Fibroblast of mammary gland (primary cell): ENCODE measurements around the gene AP4S1.
"Not testable (repeated sequence)": the region's sequence is repeated elsewhere in the genome, so short reads cannot be mapped to it uniquely, and the experiment has no call there.

ENCODE experiments used
- DNase-seq: peaks from one replicate; pipeline ENCODE4 v3.0.0-alpha.2; 2010; ENCODE audit warnings: low read depth
- H3K4me3 ChIP-seq: 2 replicates; pipeline ENCODE4 v1.5.1; 2011; ENCODE audit warnings: low read depth, mild to moderate bottlenecking, low read length, moderate library complexity; ENCODE audit not compliant: control insufficient read depth
- CTCF ChIP-seq: conservative IDR thresholded peaks from 2 replicates; pipeline ENCODE4 v1.5.1; 2011; ENCODE audit warnings: low read depth, low read length, inconsistent platforms; ENCODE audit not compliant: control insufficient read depth, insufficient read depth

Gene AP4S1

DNA sequence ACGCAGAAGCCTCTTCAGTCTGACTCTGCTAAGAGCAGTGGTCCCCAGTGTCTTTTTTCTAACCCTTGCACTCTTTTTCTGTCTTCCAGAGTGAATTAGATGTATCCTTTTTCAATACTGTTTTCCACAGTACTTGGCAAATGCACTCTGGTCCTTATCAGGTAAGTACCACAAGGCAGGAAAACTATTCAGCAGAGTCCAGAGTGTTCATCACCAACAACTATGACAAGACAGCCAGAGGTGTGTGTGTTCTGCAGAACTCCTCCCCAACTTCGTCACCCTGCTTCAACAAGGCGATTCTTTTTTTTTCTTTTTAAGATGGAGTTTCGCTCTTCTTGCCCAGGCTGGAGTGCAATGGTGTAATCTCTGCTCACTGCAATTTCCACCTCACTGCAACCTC, 55.0 kb downstream of the AP4S1 start:
- no peak for TF ChIP-seq CTCF
- H3K4me3 ChIP-seq, result no peak overlapping the region
- no peak for DNase-seq

- no peak for TF ChIP-seq CTCF
- no peak overlapping the region for H3K4me3 ChIP-seq
- no peak for DNase-seq
These were observed 58.3 kb downstream of the AP4S1 start for GRCh38 chr14:31083781-31084180.

DNA sequence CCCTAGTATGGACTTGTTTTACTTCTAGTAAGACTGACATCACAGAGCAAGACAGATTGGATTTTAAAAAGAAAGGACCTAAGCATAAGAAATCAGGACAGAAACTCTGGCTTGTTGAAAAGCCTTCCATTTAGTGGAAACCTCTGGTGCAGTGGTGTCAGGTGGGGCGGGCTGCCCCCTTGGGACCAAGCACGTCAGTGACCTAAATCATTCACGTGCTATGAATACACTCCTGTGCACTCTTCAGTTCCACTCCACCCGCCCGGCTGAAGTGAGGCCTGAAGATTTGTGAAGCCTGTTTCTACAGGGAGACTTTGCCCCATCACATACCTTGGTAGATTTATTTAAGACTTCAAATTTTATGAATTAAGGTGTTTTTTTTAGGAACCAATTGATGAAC, 58.9 kb downstream of the AP4S1 start:
- DNase-seq, result no peak
- no peak for TF ChIP-seq CTCF
- no peak overlapping the region for H3K4me3 ChIP-seq

- TF ChIP-seq CTCF, result no peak
- no peak for DNase-seq
- no peak overlapping the region for H3K4me3 ChIP-seq
These were observed 59.6 kb downstream of the AP4S1 start for GRCh38 chr14:31085027-31085426.

DNA sequence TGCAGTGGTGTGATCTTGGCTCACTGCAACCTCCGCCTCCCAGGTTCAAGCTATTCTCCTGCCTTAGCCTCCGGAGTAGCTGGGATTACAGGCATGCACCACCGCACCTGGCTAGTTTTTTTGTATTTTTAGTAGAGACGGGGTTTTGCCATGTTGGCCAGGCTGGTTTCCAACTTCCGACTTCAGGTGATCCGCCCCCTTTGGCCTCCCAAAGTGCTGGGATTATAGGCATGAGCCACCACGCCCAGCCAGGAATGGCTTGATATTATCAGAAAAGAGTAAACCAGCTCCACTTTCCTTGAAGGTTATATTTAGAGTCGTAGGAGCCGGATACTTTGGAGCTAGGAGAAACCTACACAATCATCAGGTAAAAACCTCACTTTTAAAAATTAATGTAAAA, 61.0 kb downstream of the AP4S1 start:
- DNase-seq, H3K4me3 ChIP-seq: not testable (repeated sequence)

- peak; percentile 97 for DNase-seq
- no peak for TF ChIP-seq CTCF
- H3K4me3 ChIP-seq, result no peak overlapping the region
These were observed 65.7 kb downstream of the AP4S1 start for GRCh38 chr14:31090883-31091764.

GRCh38 chr14:31092160-31092708, 66.8 kb downstream of the AP4S1 start:
- no peak overlapping the region for H3K4me3 ChIP-seq
- DNase-seq, result no peak
- TF ChIP-seq CTCF, result no peak

DNA sequence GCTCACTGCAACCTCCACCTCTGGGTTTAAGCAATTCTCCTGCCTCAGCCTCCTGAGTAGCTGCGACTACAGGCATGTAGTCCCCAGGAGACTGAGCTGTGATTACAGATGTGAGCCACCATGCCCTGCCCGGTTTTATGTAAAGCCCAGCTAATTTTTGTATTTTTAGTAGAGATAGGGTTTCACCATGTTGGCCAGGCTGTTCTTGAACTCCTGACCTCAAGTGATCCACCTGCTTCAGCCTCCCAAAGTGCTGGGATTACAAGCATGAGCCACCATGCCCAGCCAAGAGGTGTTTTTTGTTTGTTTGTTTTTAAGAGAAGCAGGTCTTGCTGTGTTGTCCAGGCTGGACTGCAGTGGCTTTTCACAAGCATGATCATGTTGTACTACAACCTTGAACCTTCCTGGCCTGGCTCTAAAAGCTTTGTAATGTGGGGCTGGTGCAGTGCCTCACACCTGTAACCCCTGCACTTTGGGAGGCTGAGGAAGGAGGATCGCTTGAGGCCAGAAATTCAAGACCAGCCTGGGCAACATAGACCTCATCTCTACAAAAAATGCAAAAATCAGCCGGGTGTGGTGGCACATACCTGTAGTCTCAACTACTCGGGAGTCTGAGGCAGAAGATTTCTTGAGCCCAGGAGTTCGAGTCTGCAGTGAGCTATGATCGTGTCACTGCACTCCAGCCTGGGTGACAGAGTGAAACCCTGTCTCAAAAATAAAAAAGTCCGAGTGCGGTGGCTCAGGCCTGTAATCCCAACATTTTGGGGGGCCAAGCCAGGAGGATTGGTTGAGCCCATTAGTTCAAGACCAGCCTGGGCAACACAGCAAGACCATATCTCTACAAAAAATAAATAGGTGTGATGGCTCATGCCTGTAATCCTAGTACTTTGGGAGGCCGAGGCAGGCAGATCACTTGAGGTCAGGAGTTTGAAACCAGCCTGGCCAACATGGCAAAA, 68.7 kb downstream of the AP4S1 start:
- not testable (repeated sequence) for H3K4me3 ChIP-seq, DNase-seq

- not testable (repeated sequence) for DNase-seq, H3K4me3 ChIP-seq
These were observed 70.4 kb downstream of the AP4S1 start for GRCh38 chr14:31095817-31096216.
